Gastrocnemius medialis (tissue), 4 donors: ENCODE measurements around the gene TRAK1. TPM values are rescaled to one million over a fixed set of nuclear protein-coding genes. Genes with fewer than 3 reads are reported as not detected.

Experiments used
- ATAC-seq, 2 donors: fragments of 150-250 bp; one replicate each; pipeline ENCODE4 v1.9.1; 2016
- DNase-seq, 2 donors: peaks; one replicate each; pipeline ENCODE4 v3.0.0-alpha.2; 2019
- H3K27ac ChIP-seq, 4 donors: fragments of 200-600 bp; sonication (generic); 1 replicate in 1 of 4; 2 replicates in 3 of 4; pipeline ENCODE4 v1.5.1; 2016 to 2018; ENCODE audit warnings: mild to moderate bottlenecking in 2 of 4, moderate library complexity in 1 of 4
- H3K27me3 ChIP-seq, 3 donors: fragments of 200-600 bp; sonication (generic) in 2 of 3; 1 replicate in 1 of 3; 2 replicates in 2 of 3; pipeline versions ENCODE4 v1.5.1 to v1.6.0; 2016 to 2019; ENCODE audit warnings: mild to moderate bottlenecking in 1 of 3, moderate library complexity in 1 of 3
- H3K36me3 ChIP-seq, 2 donors: fragments of 200-600 bp; sonication (generic) in 1 of 2; one replicate each; pipeline ENCODE4 v1.5.1; 2017 to 2018
- H3K4me1 ChIP-seq, 2 donors: fragments of 200-600 bp; sonication (generic) in 1 of 2; one replicate each; pipeline ENCODE4 v1.5.1; 2016 to 2017; ENCODE audit warnings: mild to moderate bottlenecking in 2 of 2
- H3K4me3 ChIP-seq, 4 donors: fragments of 200-600 bp; sonication (generic) in 3 of 4; 1 replicate in 1 of 4; 2 replicates in 3 of 4; pipeline ENCODE4 v1.5.1; 2016 to 2019; ENCODE audit warnings: mild to moderate bottlenecking in 2 of 4
- H3K9me3 ChIP-seq, 3 donors: fragments of 200-600 bp; sonication (generic) in 2 of 3; 1 replicate in 1 of 3; 2 replicates in 2 of 3; pipeline ENCODE4 v1.5.1; 2016 to 2019
- CTCF ChIP-seq, 5 experiments: fragments of 450-650 bp in 3 of 5; fragments of 200-600 bp in 2 of 5; sonication (generic) in 2 of 5; IDR thresholded peaks in 4 of 5; conservative IDR thresholded peaks in 1 of 5; 1 replicate in 4 of 5; 2 replicates in 1 of 5; pipeline ENCODE4 v1.5.1; 2016 to 2019; ENCODE audit warnings: antibody characterized with exemption in 5 of 5, mild to moderate bottlenecking in 3 of 5, moderate library complexity in 3 of 5
- POLR2A ChIP-seq, 2 donors: fragments of 450-650 bp; IDR thresholded peaks; one replicate each; pipeline ENCODE4 v1.6.1; 2017; ENCODE audit warnings: antibody characterized with exemption in 2 of 2, mild to moderate bottlenecking in 2 of 2, moderate library complexity in 2 of 2
- in situ Hi-C, 4 donors: fragments of 200-750 bp; cut with MboI; loops; one replicate each; pipeline versions ENCODE4 v1.15.0 to v1.8.0; 2017; ENCODE audit warnings: low sequenced_read_pairs in 4 of 4
- intact Hi-C: fragments of 100-400 bp; cut with DNase I; formaldehyde crosslinking; loops from one replicate; pipeline ENCODE4 v1.15.1; 2023; ENCODE audit warnings: low total_unique reads
- total RNA-seq, 4 donors: library from RNA; depleted of rRNA; stranded (reverse); fragments of >200 nt; gene quantifications; one replicate each; pipeline versions ENCODE4 v1.1.0 to v1.2.3, GENCODE V29; 2016

Gene TRAK1
- total RNA-seq, 4 donors from 2014 or later, result 59.5 to 109 (median 98.6) TPM

- H3K4me1 ChIP-seq, result peaks cover 81 to 84% of the 10 kb centered on the region in 2 donors
- no peaks in the 10 kb centered on the region for H3K36me3 ChIP-seq
- in situ Hi-C loops (no loop called here), intact Hi-C loops (loop anchor here (1.0 to 2.0 kb wide), 2 partner anchors 24 to 36 kb away; no protein-coding TSS in a partner anchor)
- DNase-seq (no peak), ATAC-seq (peak; percentile 28 to 57)
- no peak for TF ChIP-seq POLR2A (IDR thresholded peaks at IDR 0.05)
- TF ChIP-seq CTCF (IDR thresholded peaks at IDR 0.05 in 4 of 5, conservative IDR thresholded peaks at IDR 0.05 in 1 of 5), result no peak
- H3K27me3 ChIP-seq, result no peaks in the 10 kb centered on the region
- peak overlapping the region; percentile 88 to 94 (median 90) for H3K27ac ChIP-seq
- H3K4me3 ChIP-seq, result peak overlapping the region in 3 of 4 donors; percentile 14 to 41 (median 17)
- no peaks in the 10 kb centered on the region for H3K9me3 ChIP-seq
These were observed 30.0 kb upstream of the TRAK1 start for GRCh38 chr3:42061025-42061712.

- no peaks in the 10 kb centered on the region for H3K9me3 ChIP-seq
- H3K4me1 ChIP-seq, result peaks cover 84 to 85% of the 10 kb centered on the region in 2 donors
- peak overlapping the region in 3 of 4 donors; percentile 17 to 41 (median 23) for H3K4me3 ChIP-seq
- H3K27me3 ChIP-seq, result no peaks in the 10 kb centered on the region
- in situ Hi-C loops, result no loop called here
- peak overlapping the region; percentile 88 to 94 (median 90) for H3K27ac ChIP-seq
- ATAC-seq (peak; percentile 92 to 93), DNase-seq (peak; percentile 88 to 94)
- H3K36me3 ChIP-seq, result no peaks in the 10 kb centered on the region
- intact Hi-C loops, result loop anchor here (1.0 to 2.0 kb wide), 2 partner anchors 25 to 37 kb away; no protein-coding TSS in a partner anchor
- peak; percentile 27 to 61 for TF ChIP-seq POLR2A (IDR thresholded peaks at IDR 0.05)
- no peak for TF ChIP-seq CTCF (IDR thresholded peaks at IDR 0.05 in 4 of 5, conservative IDR thresholded peaks at IDR 0.05 in 1 of 5)
These were observed 29.3 kb upstream of the TRAK1 start for GRCh38 chr3:42061713-42062380.

- intact Hi-C loops, result no loop called here
- Histone ChIP-seq H3K4me1 (peaks cover 84 to 86% of the 10 kb centered on the region in 2 donors), H3K4me3 (peak overlapping the region in 2 of 4 donors; percentile 23 to 41), H3K9me3 (no peaks in the 10 kb centered on the region), H3K27me3 (no peaks in the 10 kb centered on the region), H3K27ac (peak overlapping the region; percentile 88 to 94 (median 90)), H3K36me3 (no peaks in the 10 kb centered on the region)
- DNase-seq (no peak), ATAC-seq (no peak)
- in situ Hi-C loops, result no loop called here
- no peak for TF ChIP-seq CTCF (IDR thresholded peaks at IDR 0.05 in 4 of 5, conservative IDR thresholded peaks at IDR 0.05 in 1 of 5)
These were observed 28.7 kb upstream of the TRAK1 start for GRCh38 chr3:42062464-42062863.

- DNase-seq (no peak), ATAC-seq (no peak)
- Histone ChIP-seq H3K4me3 (no peak overlapping the region), H3K4me1 (peaks cover 85 to 88% of the 10 kb centered on the region in 2 donors), H3K36me3 (no peaks in the 10 kb centered on the region), H3K27me3 (no peaks in the 10 kb centered on the region), H3K27ac (peak overlapping the region; percentile 88 to 94 (median 90)), H3K9me3 (no peaks in the 10 kb centered on the region)
- TF ChIP-seq POLR2A (IDR thresholded peaks at IDR 0.05) (no peak), CTCF (IDR thresholded peaks at IDR 0.05 in 4 of 5, conservative IDR thresholded peaks at IDR 0.05 in 1 of 5) (no peak)
- intact Hi-C loops, result no loop called here
- in situ Hi-C loops, result no loop called here
These were observed 27.3 kb upstream of the TRAK1 start for GRCh38 chr3:42063888-42064287.
